ENCODE measurements around the gene KSR2.

KSR2 gene

DNA sequence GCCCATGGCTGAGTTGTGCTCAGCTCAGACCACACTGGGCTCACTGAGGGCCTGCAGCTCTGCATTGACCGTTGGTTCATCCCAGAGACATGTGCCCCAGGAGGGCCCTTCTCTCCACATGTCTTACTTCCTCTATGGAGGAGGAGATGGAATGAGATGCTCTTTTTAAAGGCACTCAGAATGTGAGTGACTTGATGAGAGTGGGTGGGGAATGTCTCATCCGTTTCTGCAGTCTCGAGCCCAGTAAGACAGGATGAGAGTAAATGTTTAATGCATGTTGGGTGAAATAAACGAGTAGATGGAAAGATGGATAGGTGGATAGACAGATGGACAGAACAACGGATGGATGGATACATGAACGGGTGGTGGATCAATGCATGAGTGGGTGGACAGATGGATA lies 538.5 kb downstream of the KSR2 start:
- no peak overlapping the region for H3K4me2 ChIP-seq (ENCODE audit: low read length)
- no peak overlapping the region for H3K27ac ChIP-seq (ENCODE audit: low read depth, low read length)
- no peaks in the 10 kb centered on the region for H4K20me1 ChIP-seq (ENCODE audit: control insufficient read depth, insufficient read depth, low read depth, low read length)
- H3K4me3 ChIP-seq (ENCODE audit: low read length): no peak overlapping the region
- no peaks in the 10 kb centered on the region for H3K79me2 ChIP-seq (ENCODE audit: control insufficient read depth, low read length)
- H3K4me1 ChIP-seq (ENCODE audit: control insufficient read depth, low read length): no peaks in the 10 kb centered on the region
- H3K9me3 ChIP-seq (ENCODE audit: control insufficient read depth, insufficient read depth, low read length): no peaks in the 10 kb centered on the region
- H3F3A ChIP-seq (ENCODE audit: control insufficient read depth, insufficient read depth): no peaks in the 10 kb centered on the region
- H3K36me3 ChIP-seq (ENCODE audit: control insufficient read depth, low read length): no peaks in the 10 kb centered on the region
- H3K27me3 ChIP-seq (ENCODE audit: control insufficient read depth, low read length): no peaks in the 10 kb centered on the region
- no peaks in the 10 kb centered on the region; the same call in 1 of the 2 replicates for H3K9me2 ChIP-seq (replicated peaks; ENCODE audit: control insufficient read depth, low read length)
- TF ChIP-seq, protein P1, sequence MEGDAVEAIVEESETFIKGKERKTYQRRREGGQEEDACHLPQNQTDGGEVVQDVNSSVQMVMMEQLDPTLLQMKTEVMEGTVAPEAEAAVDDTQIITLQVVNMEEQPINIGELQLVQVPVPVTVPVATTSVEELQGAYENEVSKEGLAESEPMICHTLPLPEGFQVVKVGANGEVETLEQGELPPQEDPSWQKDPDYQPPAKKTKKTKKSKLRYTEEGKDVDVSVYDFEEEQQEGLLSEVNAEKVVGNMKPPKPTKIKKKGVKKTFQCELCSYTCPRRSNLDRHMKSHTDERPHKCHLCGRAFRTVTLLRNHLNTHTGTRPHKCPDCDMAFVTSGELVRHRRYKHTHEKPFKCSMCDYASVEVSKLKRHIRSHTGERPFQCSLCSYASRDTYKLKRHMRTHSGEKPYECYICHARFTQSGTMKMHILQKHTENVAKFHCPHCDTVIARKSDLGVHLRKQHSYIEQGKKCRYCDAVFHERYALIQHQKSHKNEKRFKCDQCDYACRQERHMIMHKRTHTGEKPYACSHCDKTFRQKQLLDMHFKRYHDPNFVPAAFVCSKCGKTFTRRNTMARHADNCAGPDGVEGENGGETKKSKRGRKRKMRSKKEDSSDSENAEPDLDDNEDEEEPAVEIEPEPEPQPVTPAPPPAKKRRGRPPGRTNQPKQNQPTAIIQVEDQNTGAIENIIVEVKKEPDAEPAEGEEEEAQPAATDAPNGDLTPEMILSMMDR (IDR thresholded peaks at IDR 0.05; ENCODE audit: low read depth, low read length, poor library complexity, severe bottlenecking): no peak

DNA sequence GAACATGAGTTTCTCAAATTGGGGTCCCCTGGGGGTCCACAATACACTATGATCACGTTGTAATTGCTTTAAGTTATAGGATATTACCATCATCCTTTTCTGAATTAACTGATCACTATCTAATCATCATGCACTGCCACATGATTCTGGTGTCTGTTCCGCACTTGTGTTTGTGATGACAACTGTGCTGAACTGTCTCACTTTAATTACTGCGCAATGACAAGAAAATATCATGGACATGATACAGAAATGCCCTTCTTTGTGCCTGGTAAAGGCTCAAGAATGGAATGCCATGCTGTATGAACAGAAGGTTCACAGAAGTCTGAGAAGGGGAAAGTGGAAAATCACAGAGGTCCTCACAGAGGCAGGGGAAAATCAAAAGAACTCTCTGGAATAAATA lies 541.6 kb downstream of the KSR2 start:
- Histone ChIP-seq H3K4me1 (ENCODE audit: control insufficient read depth, low read length) (no peaks in the 10 kb centered on the region), H3K9me3 (ENCODE audit: control insufficient read depth, insufficient read depth, low read length) (no peaks in the 10 kb centered on the region), H3K79me2 (ENCODE audit: control insufficient read depth, low read length) (no peaks in the 10 kb centered on the region), H4K20me1 (ENCODE audit: control insufficient read depth, insufficient read depth, low read depth, low read length) (no peaks in the 10 kb centered on the region), H3K4me3 (ENCODE audit: low read length) (no peak overlapping the region), H3K4me2 (ENCODE audit: low read length) (no peak overlapping the region), H3F3A (ENCODE audit: control insufficient read depth, insufficient read depth) (no peaks in the 10 kb centered on the region), H3K27me3 (ENCODE audit: control insufficient read depth, low read length) (no peaks in the 10 kb centered on the region), H3K9me2 (replicated peaks; ENCODE audit: control insufficient read depth, low read length) (no peaks in the 10 kb centered on the region; the same call in 1 of the 2 replicates), H3K36me3 (ENCODE audit: control insufficient read depth, low read length) (no peaks in the 10 kb centered on the region), H3K27ac (ENCODE audit: low read depth, low read length) (no peak overlapping the region)
- no peak for TF ChIP-seq EZH2phosphoT487 (IDR thresholded peaks at IDR 0.05; ENCODE audit: borderline replicate concordance, low read length)

DNA sequence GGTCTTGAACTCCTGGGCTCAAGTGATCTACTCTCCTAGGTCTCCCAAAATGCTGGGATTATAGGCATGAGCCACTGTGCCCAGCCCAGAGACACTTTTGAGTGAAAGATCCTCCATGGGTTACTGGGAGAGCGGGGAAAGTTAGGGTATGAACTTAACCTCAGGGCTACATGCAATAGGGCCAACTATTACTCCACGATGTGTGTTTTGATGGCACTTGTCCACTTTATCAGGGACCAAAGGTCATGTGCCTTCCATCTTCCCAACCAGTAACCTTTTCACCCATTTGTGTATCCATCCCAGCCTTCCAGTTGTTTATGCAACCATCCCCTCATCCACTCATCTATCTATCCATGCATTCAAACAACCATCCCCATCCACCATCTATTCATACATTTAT lies 546.8 kb downstream of the KSR2 start:
- Histone ChIP-seq H3K9me3 (ENCODE audit: control insufficient read depth, insufficient read depth, low read length) (no peaks in the 10 kb centered on the region), H3K4me3 (ENCODE audit: low read length) (no peak overlapping the region), H3K9me2 (replicated peaks; ENCODE audit: control insufficient read depth, low read length) (no peaks in the 10 kb centered on the region), H3K27ac (ENCODE audit: low read depth, low read length) (no peak overlapping the region), H4K20me1 (ENCODE audit: control insufficient read depth, insufficient read depth, low read depth, low read length) (no peaks in the 10 kb centered on the region), H3K4me1 (ENCODE audit: control insufficient read depth, low read length) (no peaks in the 10 kb centered on the region), H3K79me2 (ENCODE audit: control insufficient read depth, low read length) (no peaks in the 10 kb centered on the region), H3K36me3 (ENCODE audit: control insufficient read depth, low read length) (no peaks in the 10 kb centered on the region), H3K27me3 (ENCODE audit: control insufficient read depth, low read length) (no peaks in the 10 kb centered on the region), H3F3A (ENCODE audit: control insufficient read depth, insufficient read depth) (no peaks in the 10 kb centered on the region), H3K4me2 (ENCODE audit: low read length) (no peak overlapping the region)
- TF ChIP-seq, protein P1 (IDR thresholded peaks at IDR 0.05; ENCODE audit: low read depth, low read length, poor library complexity, severe bottlenecking): no peak
- no peak for TF ChIP-seq EZH2phosphoT487 (IDR thresholded peaks at IDR 0.05; ENCODE audit: borderline replicate concordance, low read length)

DNA sequence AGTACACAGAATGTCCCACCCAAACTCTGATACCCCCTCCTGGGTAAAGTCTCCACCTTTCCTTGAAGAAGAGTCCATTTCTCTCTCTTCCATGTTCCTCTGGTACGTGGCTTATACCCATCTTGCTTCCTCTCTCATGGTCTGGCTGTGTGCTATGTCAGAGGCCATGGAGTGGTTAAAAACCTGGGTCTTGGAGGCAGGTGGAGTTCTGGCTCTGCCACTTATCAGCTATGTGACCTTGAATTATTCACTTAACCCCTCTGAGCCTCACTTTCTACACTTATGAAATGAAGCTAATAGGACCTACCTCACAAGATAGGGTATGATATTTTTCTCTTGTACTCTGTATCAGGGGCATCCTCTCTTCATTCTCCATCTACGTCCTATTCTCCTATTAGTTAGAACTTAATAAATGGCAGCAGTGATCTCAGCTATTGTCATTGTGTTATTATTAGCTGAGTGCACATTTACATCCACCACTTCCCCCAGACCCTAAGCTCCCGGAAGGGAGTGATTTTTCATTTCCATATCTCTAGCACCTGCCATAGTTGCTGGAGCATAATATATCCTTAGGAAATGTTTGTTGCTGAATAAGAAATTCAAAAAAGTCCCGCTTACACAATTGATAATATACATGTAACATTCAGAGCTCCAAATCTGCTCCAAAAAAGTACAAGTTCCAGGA lies 547.6 kb downstream of the KSR2 start:
- Histone ChIP-seq H4K20me1 (ENCODE audit: control insufficient read depth, insufficient read depth, low read depth, low read length) (no peaks in the 10 kb centered on the region), H3K4me2 (ENCODE audit: low read length) (no peak overlapping the region), H3K9me2 (replicated peaks; ENCODE audit: control insufficient read depth, low read length) (no peaks in the 10 kb centered on the region), H3K9me3 (ENCODE audit: control insufficient read depth, insufficient read depth, low read length) (no peaks in the 10 kb centered on the region), H3K4me3 (ENCODE audit: low read length) (no peak overlapping the region), H3K4me1 (ENCODE audit: control insufficient read depth, low read length) (no peaks in the 10 kb centered on the region), H3K27ac (ENCODE audit: low read depth, low read length) (no peak overlapping the region), H3F3A (ENCODE audit: control insufficient read depth, insufficient read depth) (no peaks in the 10 kb centered on the region), H3K27me3 (ENCODE audit: control insufficient read depth, low read length) (no peaks in the 10 kb centered on the region), H3K36me3 (ENCODE audit: control insufficient read depth, low read length) (no peaks in the 10 kb centered on the region), H3K79me2 (ENCODE audit: control insufficient read depth, low read length) (no peaks in the 10 kb centered on the region)
- no peak for TF ChIP-seq EZH2phosphoT487 (IDR thresholded peaks at IDR 0.05; ENCODE audit: borderline replicate concordance, low read length)
- TF ChIP-seq, protein P1 (IDR thresholded peaks at IDR 0.05; ENCODE audit: low read depth, low read length, poor library complexity, severe bottlenecking): no peak
